ENCODE results near the gene CNTN5.

GRCh38 chr11:99545616-99546015 lies 524.9 kb downstream of the CNTN5 start:
- TF ChIP-seq CTCF (IDR thresholded peaks at IDR 0.05) (no peak), MXI1 (IDR thresholded peaks at IDR 0.05; ENCODE audit: low read depth, low read length) (no peak), MAX (IDR thresholded peaks at IDR 0.05; ENCODE audit: low read depth) (no peak)

Measured in SK-N-SH (cell line).